Measurements from ENCODE around the gene WDR35.

The WDR35 gene

GRCh38 chr2:20027705-20028434 lies 38.0 kb upstream of the WDR35 start:
- peak overlapping the region; percentile 77 for H3K27ac ChIP-seq
- TF ChIP-seq CTCF (conservative IDR thresholded peaks at IDR 0.05), result no peak

GRCh38 chr2:20027260-20027677 lies 37.4 kb upstream of the WDR35 start:
- TF ChIP-seq CTCF (conservative IDR thresholded peaks at IDR 0.05), result no peak
- peak overlapping the region; percentile 77 for H3K27ac ChIP-seq

- H3K27ac ChIP-seq, result no peak overlapping the region
Observed at GRCh38 chr2:20025065-20025786, 35.3 kb upstream of the WDR35 start.

GRCh38 chr2:20023688-20024087 lies 33.8 kb upstream of the WDR35 start:
- H3K27ac ChIP-seq, result no peak overlapping the region
- TF ChIP-seq CTCF (conservative IDR thresholded peaks at IDR 0.05), result no peak

More at GRCh38 chr2:20025065-20025786, 35.3 kb upstream of the WDR35 start:
- no peak for TF ChIP-seq CTCF (conservative IDR thresholded peaks at IDR 0.05)

- TF ChIP-seq CTCF (conservative IDR thresholded peaks at IDR 0.05), result no peak
- H3K27ac ChIP-seq, result no peak overlapping the region
Observed at GRCh38 chr2:20021405-20022009, 31.6 kb upstream of the WDR35 start.

GRCh38 chr2:20019747-20020146 lies 29.8 kb upstream of the WDR35 start:
- TF ChIP-seq CTCF (conservative IDR thresholded peaks at IDR 0.05), result no peak
- H3K27ac ChIP-seq, result no peak overlapping the region

GRCh38 chr2:20018601-20019152 lies 28.8 kb upstream of the WDR35 start:
- H3K27ac ChIP-seq, result no peak overlapping the region
- TF ChIP-seq CTCF (conservative IDR thresholded peaks at IDR 0.05), result no peak
